Fibroblast of lung (primary cell): ENCODE results near the gene S100B. TPM values are rescaled to one million over a fixed set of nuclear protein-coding genes. Genes with fewer than 3 reads are reported as not detected.

ENCODE experiments used
- DNase-seq, 2 donors: peaks; one replicate each; pipeline versions ENCODE4 v3.0.0 to v3.0.0-alpha.2; 2010; ENCODE audit warnings: low read depth in 2 of 2
- H2AFZ ChIP-seq: 2 replicates; pipeline ENCODE4 v1.5.1; 2012; ENCODE audit warnings: low read length, control low read depth, inconsistent platforms
- H3K27ac ChIP-seq: 2 replicates; pipeline ENCODE4 v1.5.1; 2011; ENCODE audit warnings: low read length, control low read depth; ENCODE audit not compliant: insufficient read depth
- H3K27me3 ChIP-seq: 2 replicates; pipeline ENCODE4 v1.5.1; 2011; ENCODE audit warnings: mild to moderate bottlenecking, low read length; ENCODE audit not compliant: control insufficient read depth, insufficient read depth
- H3K36me3 ChIP-seq: 2 replicates; pipeline ENCODE4 v1.5.1; 2011; ENCODE audit warnings: low read length; ENCODE audit not compliant: control insufficient read depth, insufficient read depth
- H3K4me1 ChIP-seq: 2 replicates; pipeline ENCODE4 v1.5.1; 2011; ENCODE audit warnings: low read length; ENCODE audit not compliant: control insufficient read depth, insufficient read depth; ENCODE audit errors: extremely low read depth
- H3K4me2 ChIP-seq: 2 replicates; pipeline ENCODE4 v1.5.1; 2011; ENCODE audit warnings: low read length, control low read depth; ENCODE audit not compliant: insufficient read depth; ENCODE audit errors: extremely low read depth
- H3K4me3 ChIP-seq, 4 experiments: fragments of 200-600 bp in 1 of 4; sonication (generic) in 1 of 4; replicated peaks in 1 of 4; 2 replicates each; pipeline ENCODE4 v1.5.1; 2011 to 2016; ENCODE audit warnings: low read length in 4 of 4, low read depth in 3 of 4, mild to moderate bottlenecking in 3 of 4, control low read depth in 2 of 4, inconsistent platforms in 1 of 4, mixed read lengths in 1 of 4; ENCODE audit not compliant: insufficient read depth in 1 of 4; ENCODE audit errors: control extremely low read depth in 1 of 4
- H3K79me2 ChIP-seq: 2 replicates; pipeline ENCODE4 v1.5.1; 2012; ENCODE audit warnings: mild to moderate bottlenecking, low read length, inconsistent platforms; ENCODE audit not compliant: control insufficient read depth, insufficient read depth
- H3K9ac ChIP-seq: 2 replicates; pipeline ENCODE4 v1.5.1; 2011; ENCODE audit warnings: mild to moderate bottlenecking, low read length, control low read depth; ENCODE audit not compliant: insufficient read depth
- H3K9me3 ChIP-seq: 2 replicates; pipeline ENCODE4 v1.5.1; 2012; ENCODE audit warnings: low read depth, low read length; ENCODE audit not compliant: control insufficient read depth, insufficient read depth
- H4K20me1 ChIP-seq: 2 replicates; pipeline ENCODE4 v1.5.1; 2011; ENCODE audit warnings: low read length; ENCODE audit not compliant: control insufficient read depth, insufficient read depth; ENCODE audit errors: extremely low read depth
- EZH2 ChIP-seq: IDR thresholded peaks from 2 replicates; pipeline ENCODE4 v1.5.1; 2012; ENCODE audit warnings: low read length, control low read depth, mild to moderate bottlenecking; ENCODE audit errors: missing control alignments
- polyA plus RNA-seq, 2 donors: library from polyadenylated mRNA; depleted of rRNA in 1 of 2; stranded (reverse) in 1 of 2; unstranded in 1 of 2; fragments of >200 nt; gene quantifications; 2 replicates each; pipeline ENCODE4 v1.2.1, GENCODE V29; 2011 to 2012; ENCODE audit warnings: missing spikeins in 1 of 2
- total RNA-seq: library from RNA; depleted of rRNA; stranded (reverse); fragments of >200 nt; gene quantifications from 2 replicates; pipeline ENCODE4 v1.2.1, GENCODE V29; 2014
- TF ChIP-seq, protein P1 (sequence below), 2 donors: IDR thresholded peaks in 1 of 2; conservative IDR thresholded peaks in 1 of 2; 1 replicate in 1 of 2; 2 replicates in 1 of 2; pipeline ENCODE4 v1.5.1; 2011 to 2012; ENCODE audit warnings: low read length in 2 of 2, control low read depth in 1 of 2, inconsistent platforms in 1 of 2, low read depth in 1 of 2, mild to moderate bottlenecking in 1 of 2

Gene S100B
- total and polyA plus RNA-seq, 2 donors (not counting 1 experiment from before 2014, with no cell fraction given) = 2.7 TPM; not detected in 1

DNA sequence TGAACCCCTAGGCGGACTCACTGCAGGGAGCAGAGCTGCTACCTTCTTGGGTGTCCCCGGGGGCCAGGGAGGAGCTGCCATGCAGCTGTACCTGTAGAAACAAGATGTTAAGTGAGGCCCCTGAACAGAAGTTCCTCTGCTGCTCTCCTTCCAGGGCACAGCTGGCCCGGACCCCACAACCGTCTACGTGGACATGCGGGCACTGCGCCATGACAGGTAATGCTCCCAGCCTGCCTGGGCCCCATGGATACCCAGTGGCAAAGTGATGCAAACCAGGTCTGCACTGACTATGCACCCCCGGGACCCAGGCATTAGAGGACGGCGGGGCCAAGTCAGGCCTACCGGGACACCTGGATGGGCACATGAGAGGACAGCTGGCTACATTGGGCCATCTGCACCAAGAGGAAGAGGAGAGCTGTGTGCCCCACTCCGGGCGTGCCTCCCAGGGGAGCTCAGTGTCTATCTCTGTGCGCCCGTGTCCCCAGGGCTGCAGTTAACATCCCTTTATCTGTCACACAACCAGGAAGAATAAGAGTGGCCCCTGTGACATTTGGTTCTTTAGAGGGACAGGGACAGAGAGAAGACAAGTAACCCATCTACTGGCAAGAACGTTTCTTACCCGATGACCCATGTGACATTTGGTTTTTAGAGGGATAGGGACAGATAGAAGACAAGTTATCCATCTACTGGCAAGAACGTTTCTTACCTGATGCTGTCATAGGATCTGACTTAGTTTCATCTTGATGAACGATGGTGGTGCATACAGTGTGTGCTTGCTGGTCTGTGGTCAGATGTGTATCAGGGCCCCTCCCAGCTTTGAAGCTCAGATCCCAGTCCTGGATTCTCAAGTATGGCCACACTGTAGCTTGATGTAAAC lies 44.1 kb downstream of the S100B start:
- peaks cover 15% of the 10 kb centered on the region for H3K36me3 ChIP-seq
- H4K20me1 ChIP-seq = no peaks in the 10 kb centered on the region
- DNase-seq = no peak
- no peaks in the 10 kb centered on the region for H3K27me3 ChIP-seq
- no peak overlapping the region for H3K4me2 ChIP-seq
- no peaks in the 10 kb centered on the region for H3K79me2 ChIP-seq
- H2AFZ ChIP-seq = no peak overlapping the region
- H3K4me3 ChIP-seq = no peak overlapping the region
- TF ChIP-seq, protein P1, sequence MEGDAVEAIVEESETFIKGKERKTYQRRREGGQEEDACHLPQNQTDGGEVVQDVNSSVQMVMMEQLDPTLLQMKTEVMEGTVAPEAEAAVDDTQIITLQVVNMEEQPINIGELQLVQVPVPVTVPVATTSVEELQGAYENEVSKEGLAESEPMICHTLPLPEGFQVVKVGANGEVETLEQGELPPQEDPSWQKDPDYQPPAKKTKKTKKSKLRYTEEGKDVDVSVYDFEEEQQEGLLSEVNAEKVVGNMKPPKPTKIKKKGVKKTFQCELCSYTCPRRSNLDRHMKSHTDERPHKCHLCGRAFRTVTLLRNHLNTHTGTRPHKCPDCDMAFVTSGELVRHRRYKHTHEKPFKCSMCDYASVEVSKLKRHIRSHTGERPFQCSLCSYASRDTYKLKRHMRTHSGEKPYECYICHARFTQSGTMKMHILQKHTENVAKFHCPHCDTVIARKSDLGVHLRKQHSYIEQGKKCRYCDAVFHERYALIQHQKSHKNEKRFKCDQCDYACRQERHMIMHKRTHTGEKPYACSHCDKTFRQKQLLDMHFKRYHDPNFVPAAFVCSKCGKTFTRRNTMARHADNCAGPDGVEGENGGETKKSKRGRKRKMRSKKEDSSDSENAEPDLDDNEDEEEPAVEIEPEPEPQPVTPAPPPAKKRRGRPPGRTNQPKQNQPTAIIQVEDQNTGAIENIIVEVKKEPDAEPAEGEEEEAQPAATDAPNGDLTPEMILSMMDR (conservative IDR thresholded peaks at IDR 0.05 in 1 of 2, IDR thresholded peaks at IDR 0.05 in 1 of 2; ENCODE audit: low read depth in 1 of 2, low read length in 2 of 2) = no peak
- no peak for TF ChIP-seq EZH2
- no peaks in the 10 kb centered on the region for H3K4me1 ChIP-seq
- H3K9me3 ChIP-seq = no peaks in the 10 kb centered on the region
- no peak overlapping the region for H3K27ac ChIP-seq
- H3K9ac ChIP-seq = no peak overlapping the region

DNA sequence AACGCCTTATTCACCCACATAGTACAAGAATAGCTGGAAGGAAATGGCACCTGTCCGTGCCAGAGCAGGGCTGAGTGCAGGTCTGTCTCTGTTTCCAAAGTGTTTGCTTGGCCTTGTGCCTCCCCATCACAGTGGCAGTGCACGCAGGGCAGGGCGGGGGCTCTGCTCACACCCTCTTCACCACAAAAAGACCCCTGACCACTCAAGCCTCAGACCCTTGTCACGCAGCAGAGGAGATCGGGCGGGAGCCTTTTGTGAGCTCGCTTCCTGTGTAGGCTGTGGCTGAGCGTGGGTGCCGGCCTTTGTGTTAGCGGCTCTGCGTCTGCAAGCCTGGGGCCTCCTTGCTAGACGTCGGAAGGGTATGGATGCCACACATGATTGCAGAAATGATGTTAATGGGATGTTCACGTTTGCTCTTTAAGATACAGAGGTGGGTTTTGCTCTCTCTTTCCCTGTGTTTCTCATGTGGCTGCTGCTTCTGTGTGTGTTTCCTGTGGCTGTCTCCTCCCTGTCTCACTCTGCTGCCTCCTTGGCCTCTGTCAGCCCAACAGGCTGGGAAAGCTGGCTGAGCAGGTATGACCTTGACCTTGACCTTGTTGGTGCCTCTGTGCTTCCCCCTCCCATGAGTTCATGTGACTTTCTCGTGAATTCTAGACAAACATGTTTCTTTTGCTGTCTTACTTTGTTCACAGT lies 45.4 kb downstream of the S100B start:
- Histone ChIP-seq H4K20me1 (no peaks in the 10 kb centered on the region), H3K4me2 (no peak overlapping the region), H3K9ac (no peak overlapping the region), H3K9me3 (no peaks in the 10 kb centered on the region), H3K4me3 (no peak overlapping the region), H3K27ac (no peak overlapping the region), H3K27me3 (no peaks in the 10 kb centered on the region), H3K36me3 (peaks cover 18% of the 10 kb centered on the region), H3K4me1 (no peaks in the 10 kb centered on the region), H3K79me2 (no peaks in the 10 kb centered on the region), H2AFZ (no peak overlapping the region)
- no peak for DNase-seq
- TF ChIP-seq, protein P1 (conservative IDR thresholded peaks at IDR 0.05 in 1 of 2, IDR thresholded peaks at IDR 0.05 in 1 of 2; ENCODE audit: low read depth in 1 of 2, low read length in 2 of 2) = no peak
- TF ChIP-seq EZH2 = no peak

DNA sequence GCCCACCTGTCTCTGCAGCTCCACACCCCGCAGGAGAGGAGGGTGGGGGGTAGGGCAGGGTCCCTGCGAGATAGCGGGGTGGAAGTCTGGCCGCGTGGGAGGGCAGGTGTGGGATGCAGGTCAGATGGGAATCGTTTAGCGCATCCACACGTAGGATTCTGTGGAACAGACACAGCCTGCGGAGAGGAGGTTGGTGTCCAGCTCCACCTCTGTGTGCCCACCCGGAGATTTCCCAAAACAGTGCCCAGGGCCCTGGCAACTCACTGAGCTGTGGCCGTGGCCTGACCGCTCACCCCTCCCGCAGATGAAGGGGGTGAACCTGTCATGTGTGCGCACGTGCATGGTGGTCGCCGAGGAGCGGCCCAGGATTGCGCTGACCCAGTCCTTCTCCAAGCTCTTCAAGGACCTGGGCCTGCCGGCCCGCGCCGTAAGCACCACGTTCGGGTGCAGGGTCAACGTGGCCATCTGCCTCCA lies 46.9 kb downstream of the S100B start:
- Histone ChIP-seq H3K9ac (no peak overlapping the region), H3K27ac (no peak overlapping the region), H3K9me3 (no peaks in the 10 kb centered on the region), H3K36me3 (peaks cover 16% of the 10 kb centered on the region), H2AFZ (no peak overlapping the region), H4K20me1 (no peaks in the 10 kb centered on the region), H3K27me3 (no peaks in the 10 kb centered on the region), H3K4me3 (no peak overlapping the region), H3K79me2 (no peaks in the 10 kb centered on the region), H3K4me1 (no peaks in the 10 kb centered on the region), H3K4me2 (no peak overlapping the region)
- TF ChIP-seq, protein P1 (conservative IDR thresholded peaks at IDR 0.05 in 1 of 2, IDR thresholded peaks at IDR 0.05 in 1 of 2; ENCODE audit: low read depth in 1 of 2, low read length in 2 of 2) = no peak
- no peak for TF ChIP-seq EZH2
- no peak for DNase-seq
